GM10266 (cell line): ENCODE results near the gene RBM19.

ENCODE experiments used
- DNase-seq: peaks from one replicate; pipeline ENCODE4 v3.0.0; 2012; ENCODE audit errors: extremely low spot score
- CTCF ChIP-seq: IDR thresholded peaks from 2 replicates; pipeline ENCODE4 v1.5.1; 2012; ENCODE audit warnings: mild to moderate bottlenecking, low read depth; ENCODE audit not compliant: control insufficient read depth, insufficient read depth; ENCODE audit errors: missing control alignments

Gene RBM19

GRCh38 chr12:113779774-113780173, 186.4 kb downstream of the RBM19 start:
- DNase-seq, result no peak
- TF ChIP-seq CTCF, result no peak

DNA sequence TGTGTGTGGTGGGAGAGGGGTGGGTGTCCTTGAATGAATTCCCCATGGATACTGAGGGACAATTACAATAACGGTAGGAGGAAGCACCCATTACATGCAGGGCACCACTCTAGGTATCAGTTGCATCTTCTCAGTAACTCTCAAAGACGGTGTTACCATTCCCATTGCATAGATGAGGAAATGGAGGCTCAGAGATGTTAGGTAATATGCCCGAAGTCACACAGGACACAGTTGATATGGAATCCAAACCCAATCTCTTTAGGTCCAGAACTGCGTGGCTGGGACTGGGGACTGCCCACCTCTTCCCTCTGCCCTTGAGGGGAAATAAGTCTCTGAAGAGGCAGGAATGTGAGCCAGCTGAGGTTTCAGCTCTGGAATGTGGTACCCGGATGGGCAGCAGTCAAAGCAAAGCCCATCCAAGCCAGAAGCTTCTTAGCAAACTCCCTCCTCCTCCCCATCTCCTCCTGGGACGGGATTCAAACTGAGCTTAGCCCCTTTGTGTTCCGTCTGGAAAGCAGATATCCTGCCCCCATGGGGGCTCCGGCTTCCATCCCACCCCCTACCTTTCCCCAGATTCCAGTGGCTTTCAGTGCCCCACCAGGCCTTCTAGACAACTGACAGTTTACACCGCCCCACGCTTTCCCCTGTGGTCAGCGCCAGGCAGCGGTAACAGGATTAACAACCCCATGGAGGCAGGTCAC, 187.5 kb downstream of the RBM19 start:
- no peak for TF ChIP-seq CTCF
- DNase-seq, result no peak

- TF ChIP-seq CTCF, result no peak
- DNase-seq, result no peak
Measured at GRCh38 chr12:113777751-113778150, 188.4 kb downstream of the RBM19 start.

- no peak for TF ChIP-seq CTCF
- DNase-seq, result no peak
Measured at GRCh38 chr12:113776536-113776935, 189.6 kb downstream of the RBM19 start.

DNA sequence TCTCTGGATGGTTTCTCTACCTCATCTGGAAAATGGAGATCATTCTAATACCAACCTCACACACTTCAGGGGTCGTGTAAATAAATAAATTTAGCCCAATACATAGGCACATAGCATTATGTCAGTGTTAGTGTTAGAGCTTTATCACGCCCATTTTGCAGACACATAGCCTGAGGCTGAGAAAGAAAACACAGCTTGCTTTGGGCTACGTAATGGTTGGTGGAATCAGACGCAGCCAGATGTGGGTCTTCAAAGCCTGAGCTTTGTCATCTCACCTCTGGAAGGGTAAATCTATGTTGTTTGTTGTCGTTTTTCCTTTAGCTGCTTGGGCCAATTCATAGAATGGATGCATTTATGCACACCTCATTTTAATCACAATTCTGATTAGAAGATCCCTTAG, 191.6 kb downstream of the RBM19 start:
- TF ChIP-seq CTCF, result no peak
- DNase-seq, result no peak

- DNase-seq, result no peak
- no peak for TF ChIP-seq CTCF
Measured at GRCh38 chr12:113772505-113773030, 193.6 kb downstream of the RBM19 start.

DNA sequence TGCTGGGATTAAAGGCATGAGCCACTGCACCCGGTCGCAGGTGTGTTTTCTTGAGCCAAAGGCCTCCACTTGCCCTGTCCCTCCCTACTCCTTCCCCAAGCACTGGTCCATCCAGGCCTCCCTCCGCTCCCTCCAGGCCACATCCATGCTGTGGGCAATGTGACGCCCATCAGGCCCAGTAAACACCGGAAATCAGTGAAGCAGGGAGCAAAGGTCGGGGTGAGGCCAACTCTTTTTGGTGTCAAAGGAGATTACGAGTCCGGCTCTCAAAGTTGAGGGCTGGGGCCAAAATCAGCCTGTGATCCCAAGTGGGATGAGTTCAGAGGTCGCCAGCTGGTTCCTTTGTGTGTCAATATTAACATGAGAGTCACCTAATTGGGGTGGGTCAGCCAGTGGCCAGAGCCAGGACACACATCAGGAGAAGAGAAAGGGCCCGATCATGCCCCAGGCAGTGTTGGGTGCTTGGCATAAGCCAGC, 195.7 kb downstream of the RBM19 start:
- no peak for DNase-seq

More for the DNA sequence above, 195.7 kb downstream of the RBM19 start:
- no peak for TF ChIP-seq CTCF
